Measurements from ENCODE around the gene HAVCR1.

The HAVCR1 gene

GRCh38 chr5:157068339-157068738 is 9.4 kb upstream of the HAVCR1 start:
- no peak for TF ChIP-seq CTCF (conservative IDR thresholded peaks at IDR 0.05; ENCODE audit: low read length)
- TF ChIP-seq EZH2phosphoT487 (IDR thresholded peaks at IDR 0.05; ENCODE audit: borderline replicate concordance): no peak
- no peaks in the 10 kb centered on the region for H3K27me3 ChIP-seq (ENCODE audit: insufficient read depth, low read length, poor library complexity, severe bottlenecking)
- no peaks in the 10 kb centered on the region for H3K36me3 ChIP-seq (ENCODE audit: insufficient read depth, low read length)
- no peaks in the 10 kb centered on the region for H3K79me2 ChIP-seq (ENCODE audit: insufficient read depth, low read length)
- no peaks in the 10 kb centered on the region for H3K9me2 ChIP-seq (replicated peaks; ENCODE audit: low read depth, low read length)
- no peak overlapping the region for H2AFZ ChIP-seq (ENCODE audit: low read length)
- H3K4me2 ChIP-seq (ENCODE audit: low read depth, low read length, poor library complexity, severe bottlenecking): no peak overlapping the region
- H3K9me3 ChIP-seq (ENCODE audit: insufficient read depth, low read depth, low read length): no peaks in the 10 kb centered on the region
- no peaks in the 10 kb centered on the region for H3F3A ChIP-seq (ENCODE audit: low read depth)
- no peaks in the 10 kb centered on the region for H3K4me1 ChIP-seq (ENCODE audit: insufficient read depth, low read length, poor library complexity, severe bottlenecking)
- H4K20me1 ChIP-seq (ENCODE audit: insufficient read depth, low read length, poor library complexity, severe bottlenecking): no peaks in the 10 kb centered on the region
- no peak overlapping the region for H3K4me3 ChIP-seq (ENCODE audit: low read length, poor library complexity, severe bottlenecking)
- no peak overlapping the region for H3K9ac ChIP-seq (ENCODE audit: low read depth, low read length, poor library complexity, severe bottlenecking)

GRCh38 chr5:157067005-157067404 is 8.1 kb upstream of the HAVCR1 start:
- no peaks in the 10 kb centered on the region for H3K9me2 ChIP-seq (replicated peaks; ENCODE audit: low read depth, low read length)
- TF ChIP-seq CTCF (conservative IDR thresholded peaks at IDR 0.05; ENCODE audit: low read length) (no peak), EZH2phosphoT487 (IDR thresholded peaks at IDR 0.05; ENCODE audit: borderline replicate concordance) (no peak)

GRCh38 chr5:157066080-157066479 is 7.2 kb upstream of the HAVCR1 start:
- TF ChIP-seq CTCF (conservative IDR thresholded peaks at IDR 0.05; ENCODE audit: low read length) (no peak), EZH2phosphoT487 (IDR thresholded peaks at IDR 0.05; ENCODE audit: borderline replicate concordance) (no peak)

More at GRCh38 chr5:157067005-157067404, 8.1 kb upstream of the HAVCR1 start:
- Histone ChIP-seq H3K79me2 (ENCODE audit: insufficient read depth, low read length) (no peaks in the 10 kb centered on the region), H3K9ac (ENCODE audit: low read depth, low read length, poor library complexity, severe bottlenecking) (no peak overlapping the region), H3K4me2 (ENCODE audit: low read depth, low read length, poor library complexity, severe bottlenecking) (no peak overlapping the region), H2AFZ (ENCODE audit: low read length) (no peak overlapping the region), H3F3A (ENCODE audit: low read depth) (no peaks in the 10 kb centered on the region), H3K27me3 (ENCODE audit: insufficient read depth, low read length, poor library complexity, severe bottlenecking) (no peaks in the 10 kb centered on the region), H3K4me1 (ENCODE audit: insufficient read depth, low read length, poor library complexity, severe bottlenecking) (no peaks in the 10 kb centered on the region), H3K36me3 (ENCODE audit: insufficient read depth, low read length) (no peaks in the 10 kb centered on the region), H3K4me3 (ENCODE audit: low read length, poor library complexity, severe bottlenecking) (no peak overlapping the region), H3K9me3 (ENCODE audit: insufficient read depth, low read depth, low read length) (no peaks in the 10 kb centered on the region), H4K20me1 (ENCODE audit: insufficient read depth, low read length, poor library complexity, severe bottlenecking) (no peaks in the 10 kb centered on the region)

More at GRCh38 chr5:157066080-157066479, 7.2 kb upstream of the HAVCR1 start:
- Histone ChIP-seq H3K79me2 (ENCODE audit: insufficient read depth, low read length) (no peaks in the 10 kb centered on the region), H3K4me2 (ENCODE audit: low read depth, low read length, poor library complexity, severe bottlenecking) (no peak overlapping the region), H3F3A (ENCODE audit: low read depth) (no peaks in the 10 kb centered on the region), H3K9me2 (replicated peaks; ENCODE audit: low read depth, low read length) (no peaks in the 10 kb centered on the region), H3K4me1 (ENCODE audit: insufficient read depth, low read length, poor library complexity, severe bottlenecking) (no peaks in the 10 kb centered on the region), H4K20me1 (ENCODE audit: insufficient read depth, low read length, poor library complexity, severe bottlenecking) (no peaks in the 10 kb centered on the region), H3K36me3 (ENCODE audit: insufficient read depth, low read length) (no peaks in the 10 kb centered on the region), H2AFZ (ENCODE audit: low read length) (no peak overlapping the region), H3K9me3 (ENCODE audit: insufficient read depth, low read depth, low read length) (no peaks in the 10 kb centered on the region), H3K9ac (ENCODE audit: low read depth, low read length, poor library complexity, severe bottlenecking) (no peak overlapping the region), H3K4me3 (ENCODE audit: low read length, poor library complexity, severe bottlenecking) (no peak overlapping the region), H3K27me3 (ENCODE audit: insufficient read depth, low read length, poor library complexity, severe bottlenecking) (no peaks in the 10 kb centered on the region)

Measured in Loucy (cell line).